Sigmoid colon (tissue), 7 donors: ENCODE results near the gene ELMO1. TPM values are rescaled to one million over a fixed set of nuclear protein-coding genes. Genes with fewer than 3 reads are reported as not detected.

ENCODE experiments used
- DNase-seq: peaks from one replicate; pipeline ENCODE4 v3.0.0-alpha.2; 2019
- H3K27ac ChIP-seq, 4 donors: fragments of 200-600 bp; sonication (generic); one replicate each; pipeline ENCODE4 v1.5.1; 2016 to 2019; ENCODE audit warnings: mild to moderate bottlenecking in 1 of 4
- H3K27me3 ChIP-seq, 3 donors: fragments of 200-600 bp; sonication (generic); one replicate each; pipeline ENCODE4 v1.5.1; 2019; ENCODE audit warnings: mild to moderate bottlenecking in 1 of 3
- H3K36me3 ChIP-seq, 4 donors: fragments of 200-600 bp; sonication (generic); one replicate each; pipeline ENCODE4 v1.5.1; 2016 to 2019
- H3K4me1 ChIP-seq, 4 donors: fragments of 200-600 bp; sonication (generic); one replicate each; pipeline ENCODE4 v1.5.1; 2017 to 2019
- H3K4me3 ChIP-seq, 4 donors: fragments of 200-600 bp; sonication (generic); one replicate each; pipeline ENCODE4 v1.5.1; 2017 to 2019; ENCODE audit warnings: mild to moderate bottlenecking in 2 of 4, moderate library complexity in 1 of 4
- H3K9me3 ChIP-seq, 4 donors: fragments of 200-600 bp in 3 of 4; sonication (generic) in 3 of 4; one replicate each; pipeline versions ENCODE4 v1.5.1 to v1.6.1; 2013 to 2019
- EP300 ChIP-seq, 4 donors: sonication (generic); formaldehyde crosslinking; IDR thresholded peaks; one replicate each; pipeline ENCODE4 v1.6.1; 2017; ENCODE audit warnings: antibody characterized with exemption in 4 of 4
- POLR2A ChIP-seq, 2 donors: fragments of 450-650 bp; IDR thresholded peaks; one replicate each; pipeline ENCODE4 v1.6.1; 2016; ENCODE audit warnings: antibody characterized with exemption in 2 of 2, mild to moderate bottlenecking in 2 of 2, moderate library complexity in 2 of 2
- POLR2AphosphoS5 ChIP-seq, 4 donors: sonication (generic); formaldehyde crosslinking; IDR thresholded peaks; one replicate each; pipeline ENCODE4 v1.6.1; 2017; ENCODE audit warnings: antibody characterized with exemption in 4 of 4
- WGBS, 2 donors: extraction: QIAGEN DNeasy Blood & Tissue Kit; methylation state at CpG; one replicate each; pipeline ENCODE4 v1.1.7; 2013; 5-methylcytosine and 5-hydroxymethylcytosine counted together
- intact Hi-C: fragments of 100-400 bp; cut with DNase I; formaldehyde crosslinking; loops from one replicate; pipeline ENCODE4 v1.15.1; 2023
- polyA plus RNA-seq, 3 donors: library from polyadenylated mRNA; stranded (reverse); fragments of 200-250 nt; gene quantifications; one replicate each; pipeline ENCODE4 v1.2.3, GENCODE V29; 2013
- total RNA-seq, 4 donors: library from RNA; depleted of rRNA; stranded (reverse); fragments of >200 nt; gene quantifications; one replicate each; pipeline ENCODE4 v1.1.0, GENCODE V29; 2016
- TF ChIP-seq, protein P1 (sequence below), 4 experiments: fragments of 450-650 bp in 3 of 4; fragments of 200-600 bp in 1 of 4; IDR thresholded peaks; one replicate each; pipeline ENCODE4 v1.5.1; 2016 to 2019; ENCODE audit warnings: antibody characterized with exemption in 4 of 4, mild to moderate bottlenecking in 3 of 4, moderate library complexity in 2 of 4
- donor health status: healthy with polysubstance abuse.
- donor health status: Bipolar disorder and iron deficiency.
- donor health status: healthy.

Gene ELMO1
- total and polyA plus RNA-seq, 7 donors: 2.3 to 63.1 (median 33.9) TPM

DNA sequence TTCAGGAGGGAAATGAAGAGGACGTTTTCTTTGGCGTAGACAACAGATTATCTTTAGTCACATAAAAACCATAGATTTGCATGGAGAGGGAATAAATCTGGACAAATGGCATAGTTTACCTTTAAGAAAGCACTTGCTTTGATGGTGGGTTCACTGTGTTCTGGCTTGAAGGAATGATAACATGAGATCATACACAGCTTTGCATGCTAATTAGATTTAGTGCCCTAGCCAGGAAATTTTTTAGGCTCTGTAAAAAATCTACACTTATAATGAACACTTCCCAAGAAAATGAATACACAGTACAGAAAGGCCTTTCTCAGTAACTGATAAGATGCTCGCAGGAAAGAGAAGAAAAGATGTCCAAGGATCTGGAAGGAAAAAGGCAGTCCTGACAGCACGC is 506.1 kb downstream of the ELMO1 start:
- TF ChIP-seq POLR2A (IDR thresholded peaks at IDR 0.05) (no peak), EP300 (IDR thresholded peaks at IDR 0.05) (no peak), POLR2AphosphoS5 (IDR thresholded peaks at IDR 0.05) (no peak)
- TF ChIP-seq, protein P1, sequence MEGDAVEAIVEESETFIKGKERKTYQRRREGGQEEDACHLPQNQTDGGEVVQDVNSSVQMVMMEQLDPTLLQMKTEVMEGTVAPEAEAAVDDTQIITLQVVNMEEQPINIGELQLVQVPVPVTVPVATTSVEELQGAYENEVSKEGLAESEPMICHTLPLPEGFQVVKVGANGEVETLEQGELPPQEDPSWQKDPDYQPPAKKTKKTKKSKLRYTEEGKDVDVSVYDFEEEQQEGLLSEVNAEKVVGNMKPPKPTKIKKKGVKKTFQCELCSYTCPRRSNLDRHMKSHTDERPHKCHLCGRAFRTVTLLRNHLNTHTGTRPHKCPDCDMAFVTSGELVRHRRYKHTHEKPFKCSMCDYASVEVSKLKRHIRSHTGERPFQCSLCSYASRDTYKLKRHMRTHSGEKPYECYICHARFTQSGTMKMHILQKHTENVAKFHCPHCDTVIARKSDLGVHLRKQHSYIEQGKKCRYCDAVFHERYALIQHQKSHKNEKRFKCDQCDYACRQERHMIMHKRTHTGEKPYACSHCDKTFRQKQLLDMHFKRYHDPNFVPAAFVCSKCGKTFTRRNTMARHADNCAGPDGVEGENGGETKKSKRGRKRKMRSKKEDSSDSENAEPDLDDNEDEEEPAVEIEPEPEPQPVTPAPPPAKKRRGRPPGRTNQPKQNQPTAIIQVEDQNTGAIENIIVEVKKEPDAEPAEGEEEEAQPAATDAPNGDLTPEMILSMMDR (IDR thresholded peaks at IDR 0.05): no peak
- peaks cover 0 to 30% (median 17%) of the 10 kb centered on the region in 4 donors for H3K4me1 ChIP-seq
- intact Hi-C loops: no loop called here
- H3K27me3 ChIP-seq: no peaks in the 10 kb centered on the region
- H3K36me3 ChIP-seq: no peaks in the 10 kb centered on the region
- H3K4me3 ChIP-seq: no peak overlapping the region
- no peak overlapping the region for H3K27ac ChIP-seq
- DNase-seq: no peak
- WGBS, 2 donors: 72 to 95% methylated on average over 4 of the region's 4 CpGs
- peaks cover 5 to 23% (median 17%) of the 10 kb centered on the region in 4 donors for H3K9me3 ChIP-seq

DNA sequence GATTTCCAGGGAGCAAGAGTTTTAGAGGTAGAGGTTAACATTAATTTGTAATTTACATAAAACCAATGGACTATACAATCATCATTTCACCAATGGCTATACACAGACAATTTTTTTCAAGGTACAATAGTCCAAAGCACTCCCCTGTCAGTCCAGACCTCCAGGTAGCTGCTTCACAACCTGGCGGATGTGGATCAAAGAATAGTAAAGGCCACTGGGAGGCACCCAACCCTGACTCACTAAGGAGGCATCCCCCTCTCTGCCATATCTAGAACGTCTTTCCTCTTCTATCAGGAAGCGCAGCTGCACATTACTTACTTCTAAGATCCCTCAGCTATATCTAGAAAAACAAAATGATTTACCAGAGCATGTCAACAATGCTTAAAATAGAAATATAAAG is 506.6 kb downstream of the ELMO1 start:
- H3K4me3 ChIP-seq: no peak overlapping the region
- 79 to 95% methylated on average over 3 of the region's 3 CpGs for WGBS, 2 donors
- intact Hi-C loops: no loop called here
- H3K27ac ChIP-seq: no peak overlapping the region
- no peaks in the 10 kb centered on the region for H3K36me3 ChIP-seq
- H3K27me3 ChIP-seq: no peaks in the 10 kb centered on the region
- peaks cover 5 to 28% (median 22%) of the 10 kb centered on the region in 4 donors for H3K9me3 ChIP-seq
- no peak for DNase-seq
- TF ChIP-seq POLR2A (IDR thresholded peaks at IDR 0.05): no peak
- no peak for TF ChIP-seq POLR2AphosphoS5 (IDR thresholded peaks at IDR 0.05)
- TF ChIP-seq EP300 (IDR thresholded peaks at IDR 0.05): no peak
- TF ChIP-seq, protein P1 (IDR thresholded peaks at IDR 0.05): no peak
- H3K4me1 ChIP-seq: peaks cover 0 to 30% (median 17%) of the 10 kb centered on the region in 4 donors

DNA sequence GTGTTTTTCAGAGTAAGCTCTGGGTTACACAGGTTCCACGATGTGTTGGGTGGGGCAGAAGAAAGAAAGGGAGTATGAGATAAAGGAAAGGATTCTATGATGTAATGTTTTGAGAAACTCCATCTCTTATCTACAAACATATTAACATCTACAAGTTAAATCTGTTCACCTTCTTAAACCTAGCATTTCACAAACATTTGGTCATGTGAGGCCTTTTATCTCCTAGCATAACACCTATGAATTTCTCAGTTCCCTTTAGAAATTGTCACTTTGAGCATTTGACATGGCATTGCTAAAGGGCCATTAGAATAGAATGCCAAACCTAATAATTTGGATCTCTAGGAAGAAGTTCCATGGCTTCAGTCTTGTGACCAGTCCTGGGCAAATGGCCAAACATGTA is 507.3 kb downstream of the ELMO1 start:
- H3K4me3 ChIP-seq: no peak overlapping the region
- 46 to 51% methylated on average over 1 of the region's 1 CpG for WGBS, 2 donors
- intact Hi-C loops: no loop called here
- H3K27ac ChIP-seq: no peak overlapping the region
- no peak for TF ChIP-seq POLR2AphosphoS5 (IDR thresholded peaks at IDR 0.05)
- TF ChIP-seq POLR2A (IDR thresholded peaks at IDR 0.05): no peak
- TF ChIP-seq, protein P1 (IDR thresholded peaks at IDR 0.05): no peak
- TF ChIP-seq EP300 (IDR thresholded peaks at IDR 0.05): no peak
- H3K27me3 ChIP-seq: no peaks in the 10 kb centered on the region
- no peak for DNase-seq
- no peaks in the 10 kb centered on the region for H3K36me3 ChIP-seq
- H3K4me1 ChIP-seq: peaks cover 0 to 30% (median 17%) of the 10 kb centered on the region in 4 donors
- H3K9me3 ChIP-seq: peaks cover 5 to 35% (median 25%) of the 10 kb centered on the region in 4 donors

DNA sequence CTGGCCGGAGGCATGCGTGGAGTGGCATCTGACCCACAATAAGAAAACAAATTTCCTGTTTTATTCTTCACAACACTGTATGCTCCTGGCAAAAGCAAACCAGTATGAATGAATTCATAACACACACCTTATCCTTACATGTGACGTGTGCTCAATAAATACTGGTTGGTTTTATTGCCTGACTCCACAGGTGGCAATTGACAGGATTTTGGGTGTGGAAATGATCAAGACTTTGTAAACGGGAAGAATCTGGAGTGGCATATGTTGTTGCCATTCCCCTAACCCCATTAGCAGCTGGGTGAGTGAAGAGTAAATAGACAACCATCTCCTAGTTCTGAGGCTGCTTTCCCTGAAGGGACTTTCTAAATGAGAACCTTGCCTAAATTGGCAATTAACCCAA is 508.8 kb downstream of the ELMO1 start:
- H3K4me1 ChIP-seq: peaks cover 0 to 18% (median 8%) of the 10 kb centered on the region in 4 donors
- no peak for DNase-seq
- H3K27me3 ChIP-seq: no peaks in the 10 kb centered on the region
- no peaks in the 10 kb centered on the region for H3K36me3 ChIP-seq
- H3K9me3 ChIP-seq: peaks cover 10 to 39% (median 30%) of the 10 kb centered on the region in 4 donors
- TF ChIP-seq EP300 (IDR thresholded peaks at IDR 0.05) (no peak), POLR2A (IDR thresholded peaks at IDR 0.05) (no peak), POLR2AphosphoS5 (IDR thresholded peaks at IDR 0.05) (no peak)
- TF ChIP-seq, protein P1 (IDR thresholded peaks at IDR 0.05): no peak
- intact Hi-C loops: no loop called here
- WGBS, 2 donors: 31 to 73% methylated on average over 4 of the region's 4 CpGs
- H3K4me3 ChIP-seq: no peak overlapping the region
- H3K27ac ChIP-seq: no peak overlapping the region
